T-helper 1 cell treated with Interleukin-12 subunit alpha and Interleukin-12 subunit beta and Interleukin-4 antibody, amounts not matched to agents 30 ng/mL and 1 ng/mL, for 36 hours (primary cell): ENCODE results near the gene C16orf90. TPM values are rescaled to one million over a fixed set of nuclear protein-coding genes. Genes with fewer than 3 reads are reported as not detected.

ENCODE experiments used
- intact Hi-C: fragments of 100-400 bp; cut with micrococcal nuclease; formaldehyde crosslinking; loops from one replicate; pipeline ENCODE4 v1.15.1; 2024
- total RNA-seq: library from RNA; stranded (reverse); gene quantifications from 2 replicates; pipeline ENCODE4 v1.2.3, GENCODE V29; 2022

Gene C16orf90
- total RNA-seq, 1 donor from 2014 or later = not detected

DNA sequence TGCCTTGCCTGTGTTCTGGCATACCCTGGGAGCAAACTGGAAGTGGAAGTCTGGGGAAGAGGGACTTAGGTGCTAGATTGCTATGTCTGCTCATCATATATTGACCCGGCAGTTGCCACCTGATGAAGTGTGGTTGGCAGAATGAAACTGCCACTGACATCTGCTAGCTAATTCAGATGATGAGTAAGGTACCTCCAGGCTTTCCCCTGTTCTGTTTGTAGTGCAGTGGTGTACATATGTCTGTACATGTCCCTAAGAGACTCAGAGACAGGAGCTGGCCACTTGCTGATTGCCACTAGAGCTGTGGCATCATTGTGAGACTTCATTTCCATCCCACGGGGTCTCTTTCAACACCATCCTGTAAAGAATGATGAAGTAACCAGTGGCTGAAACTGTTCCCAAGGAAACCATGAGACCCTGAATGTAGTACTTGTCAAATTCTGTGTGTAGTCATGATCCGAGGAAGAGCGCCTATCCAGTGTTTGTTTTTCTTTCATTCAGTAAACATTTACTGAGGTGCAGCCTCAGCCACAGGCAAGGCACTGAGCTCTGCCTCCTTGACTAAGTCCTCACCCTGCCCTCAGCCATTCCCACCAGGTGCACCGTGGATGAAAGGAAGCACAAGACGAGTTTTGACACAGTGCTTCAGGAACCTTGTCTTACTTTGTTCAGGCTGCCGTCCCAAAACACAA lies 18.7 kb upstream of the C16orf90 start:
- intact Hi-C loops = no loop called here

DNA sequence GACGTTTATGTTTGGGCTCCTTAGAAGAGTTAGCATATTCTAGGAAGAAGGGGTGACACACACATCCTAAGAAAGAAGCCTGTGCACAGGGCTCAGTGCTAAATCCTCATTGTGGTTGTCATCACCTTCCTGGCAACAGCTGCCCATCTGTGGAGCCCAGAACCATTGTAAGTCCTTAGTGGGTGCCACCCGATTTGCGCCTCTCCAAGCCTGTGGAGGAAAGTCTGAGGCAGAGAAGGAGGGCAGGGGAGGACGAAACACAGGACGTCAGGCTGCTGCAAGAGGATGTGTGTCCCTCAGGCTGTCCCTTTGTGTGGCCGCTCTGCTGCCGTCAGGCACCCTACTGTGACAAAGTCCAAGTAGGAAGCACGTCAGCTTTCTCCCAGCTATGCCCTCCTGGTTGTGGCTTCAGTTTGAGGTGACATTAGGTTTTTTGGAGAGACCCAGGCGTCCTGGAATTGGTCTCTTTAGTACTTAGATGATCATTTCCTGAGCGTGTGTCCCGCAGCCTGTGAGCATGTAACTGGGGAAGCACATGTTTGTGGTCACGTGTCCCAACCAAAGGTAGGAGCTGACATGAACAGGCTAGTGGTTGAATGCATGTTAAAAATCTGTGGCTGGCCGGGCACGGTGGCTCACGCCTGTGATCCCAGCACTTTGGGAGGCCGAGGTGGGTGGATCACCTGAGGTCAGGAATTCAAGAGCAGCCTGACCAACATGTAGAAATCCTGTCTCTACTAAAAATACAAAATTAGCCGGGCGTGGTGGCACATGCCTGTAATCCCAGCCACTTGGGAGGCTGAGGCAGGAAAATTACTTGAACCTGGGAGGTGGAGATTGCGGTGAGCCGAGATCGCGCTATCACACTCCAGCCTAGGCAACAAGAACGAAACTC lies 16.2 kb upstream of the C16orf90 start:
- intact Hi-C loops = loop anchor here (1.0 kb wide), 1 partner anchor 8 kb away; no protein-coding TSS in a partner anchor

DNA sequence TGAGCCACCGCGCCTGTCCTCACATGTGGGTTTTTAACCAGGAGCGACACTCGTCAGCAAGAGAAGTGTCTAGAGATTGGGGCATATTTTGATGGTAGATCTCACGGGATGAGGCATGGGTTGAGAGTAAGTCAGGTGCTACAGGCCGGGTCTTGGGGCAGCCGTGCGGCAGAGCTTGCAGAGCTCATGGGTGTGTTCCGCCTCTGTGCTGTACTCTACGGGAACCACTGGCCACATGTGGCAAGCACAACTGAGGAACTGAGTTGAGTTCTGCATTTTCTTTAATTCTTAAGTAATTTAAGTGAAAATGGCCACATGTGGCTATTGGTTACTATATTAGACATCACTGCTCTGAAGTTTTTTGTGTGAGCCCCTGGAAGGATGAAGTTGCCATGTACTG lies 15.1 kb upstream of the C16orf90 start:
- intact Hi-C loops = no loop called here

DNA sequence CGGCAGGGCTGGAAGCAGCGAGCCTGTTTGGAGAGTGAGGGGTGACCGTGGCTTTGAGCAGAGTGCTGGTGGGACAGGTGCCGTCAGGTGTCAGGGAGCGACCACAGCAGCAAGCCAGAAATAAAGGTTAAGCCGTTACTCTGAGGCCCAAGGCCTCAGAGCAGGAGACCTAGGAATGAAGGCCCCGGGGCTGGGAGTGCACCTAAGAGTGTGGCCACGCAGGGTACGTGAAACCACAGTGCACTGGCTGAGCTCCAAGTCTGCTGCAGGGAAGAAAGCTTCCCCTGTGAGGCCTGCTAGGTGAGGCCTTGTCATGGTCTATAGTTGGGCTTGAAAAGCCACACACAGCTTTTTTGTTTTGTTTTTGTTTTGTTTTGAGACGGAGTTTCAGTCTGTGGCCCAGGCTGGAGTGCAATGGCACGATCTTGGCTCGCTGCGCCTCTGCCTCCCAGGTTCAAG lies 14.2 kb upstream of the C16orf90 start:
- intact Hi-C loops = loop anchor here (1.0 to 10.0 kb wide), 3 partner anchors 9 to 435 kb away; partner anchors contain the start of gene CREBBP

DNA sequence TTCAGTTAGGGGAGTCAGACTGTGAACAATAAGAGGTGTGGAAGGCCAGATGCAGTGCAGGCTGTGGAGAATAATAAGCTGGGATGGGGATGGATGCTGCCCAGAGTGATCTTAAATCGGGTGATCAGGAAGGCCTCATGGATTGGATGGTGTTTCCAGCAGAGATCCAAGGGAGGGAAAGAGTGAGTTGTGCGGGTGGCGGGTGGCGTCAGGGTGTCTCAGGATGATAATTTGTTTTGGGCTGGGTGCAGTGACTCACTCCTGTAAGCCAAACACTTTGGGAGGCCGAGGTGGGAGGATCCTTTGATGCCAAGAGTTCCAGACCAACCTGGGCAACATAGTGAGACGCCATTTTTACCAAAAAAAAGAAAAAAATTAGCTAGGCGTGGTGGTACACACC lies 13.4 kb upstream of the C16orf90 start:
- intact Hi-C loops = loop anchor here (1.0 to 10.0 kb wide), 3 partner anchors 8 to 434 kb away; partner anchors contain the start of gene CREBBP

DNA sequence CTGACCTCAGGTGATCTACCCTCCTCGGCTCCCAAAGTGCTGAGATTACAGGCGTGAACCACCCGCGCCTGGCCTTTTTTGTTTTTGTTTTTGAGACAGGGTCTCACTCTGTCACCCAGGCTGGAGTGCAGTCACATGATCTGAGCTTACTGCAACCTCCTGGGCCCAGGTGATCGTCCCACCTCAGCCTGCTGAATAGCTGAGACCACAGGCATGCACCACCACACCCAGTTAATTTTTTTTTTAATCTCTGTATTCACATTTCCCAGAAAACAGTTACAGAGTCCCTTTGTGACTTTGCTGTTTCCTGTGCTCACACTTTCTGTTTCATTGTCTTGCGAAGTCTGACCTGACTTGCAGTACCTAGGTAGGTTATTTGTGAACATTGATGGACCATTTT lies 8.2 kb upstream of the C16orf90 start:
- intact Hi-C loops = loop anchor here (1.0 to 10.0 kb wide), 7 partner anchors 8 to 499 kb away; partner anchors contain the start of genes CREBBP, NAA60, ZNF263 and ZNF597

DNA sequence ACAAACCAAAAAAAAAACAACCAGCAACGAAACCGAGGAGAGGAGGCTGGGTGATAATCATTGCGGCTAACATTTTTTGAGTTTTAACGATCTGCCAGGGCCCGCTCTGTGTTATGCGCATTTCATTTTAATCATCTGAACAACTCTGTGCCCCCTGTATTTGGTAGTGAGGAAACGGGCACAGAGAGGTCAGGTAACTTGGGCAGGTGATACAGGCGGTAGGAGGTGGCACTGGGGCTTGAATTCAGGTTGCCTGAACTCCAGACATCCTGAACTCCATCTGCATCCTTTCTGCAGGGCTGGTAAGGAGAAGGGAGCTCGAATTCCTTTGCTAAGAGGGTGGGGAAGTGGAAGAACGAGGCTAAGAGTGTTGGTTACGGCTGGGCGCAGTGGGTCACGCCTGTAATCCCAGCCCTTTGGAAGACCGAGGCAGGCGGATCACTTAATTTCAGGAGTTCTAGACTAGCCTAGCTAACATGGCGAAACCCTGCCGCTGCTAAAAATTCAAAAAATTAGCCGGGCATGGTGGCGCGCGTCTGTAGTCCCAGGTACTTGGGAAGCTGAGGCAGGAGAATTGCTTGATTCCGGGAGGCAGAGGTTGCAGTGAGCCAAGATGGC lies 6.6 kb upstream of the C16orf90 start:
- intact Hi-C loops = loop anchor here (2.0 to 10.0 kb wide), 5 partner anchors 60 to 427 kb away; partner anchors contain the start of genes CREBBP, NAA60 and ZNF597

DNA sequence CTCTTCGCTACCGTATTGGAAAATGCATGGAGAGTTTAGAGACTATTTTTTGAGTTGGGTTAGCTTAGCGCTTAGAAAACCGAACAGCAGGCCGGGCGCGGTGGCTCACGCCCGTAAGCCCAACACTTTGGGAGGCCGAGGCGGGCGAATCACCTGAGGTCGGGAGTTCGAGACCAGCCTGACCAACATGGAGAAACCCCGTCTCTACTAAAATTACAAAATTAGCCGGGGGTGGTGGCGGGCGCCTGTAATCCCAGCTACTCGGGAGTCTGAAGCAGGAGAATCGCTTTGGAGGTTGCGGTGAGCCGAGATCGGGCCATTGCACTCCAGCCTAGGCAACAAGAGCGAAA lies 6.1 kb upstream of the C16orf90 start:
- intact Hi-C loops = loop anchor here (2.0 to 10.0 kb wide), 5 partner anchors 59 to 427 kb away; partner anchors contain the start of genes CREBBP, NAA60 and ZNF597

DNA sequence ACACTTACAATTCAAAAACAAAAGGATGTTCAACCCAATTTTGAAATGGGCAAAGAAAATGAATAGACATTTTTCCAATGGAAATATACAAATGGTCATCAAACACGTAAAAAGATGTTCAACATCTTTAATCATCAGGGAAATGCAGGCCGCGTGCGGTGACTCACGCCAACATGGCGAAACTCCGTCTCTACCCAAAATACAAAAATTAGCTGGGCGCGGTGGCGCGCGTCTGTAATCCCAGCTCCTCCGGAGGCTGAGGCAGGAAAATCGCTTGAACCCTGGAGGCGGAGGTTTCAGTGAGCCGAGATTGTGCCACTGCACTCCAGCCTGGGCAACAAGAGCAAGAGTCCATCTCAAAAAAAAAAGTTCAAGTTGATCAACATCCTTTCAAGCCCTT lies 3.7 kb upstream of the C16orf90 start:
- intact Hi-C loops = no loop called here

DNA sequence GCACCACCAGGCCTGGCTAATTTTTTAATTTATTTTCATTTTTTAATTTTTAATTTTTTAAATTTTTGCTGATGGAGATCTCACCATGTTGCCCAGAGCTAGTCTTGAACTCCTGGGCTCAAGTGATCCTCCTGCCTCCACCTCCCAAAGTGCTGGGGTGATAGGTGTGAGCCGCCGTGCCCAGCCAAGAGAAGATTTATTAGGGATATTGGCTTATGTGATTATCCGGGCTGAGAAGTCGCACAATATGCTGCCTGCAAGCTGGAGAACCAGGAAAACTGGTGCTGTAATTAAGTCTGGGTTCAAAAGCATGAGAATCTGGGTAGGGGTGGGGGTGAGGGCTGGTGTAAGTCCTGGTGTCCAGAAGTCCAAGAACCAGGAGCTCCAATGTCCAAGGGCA lies 2.5 kb upstream of the C16orf90 start:
- intact Hi-C loops = no loop called here

DNA sequence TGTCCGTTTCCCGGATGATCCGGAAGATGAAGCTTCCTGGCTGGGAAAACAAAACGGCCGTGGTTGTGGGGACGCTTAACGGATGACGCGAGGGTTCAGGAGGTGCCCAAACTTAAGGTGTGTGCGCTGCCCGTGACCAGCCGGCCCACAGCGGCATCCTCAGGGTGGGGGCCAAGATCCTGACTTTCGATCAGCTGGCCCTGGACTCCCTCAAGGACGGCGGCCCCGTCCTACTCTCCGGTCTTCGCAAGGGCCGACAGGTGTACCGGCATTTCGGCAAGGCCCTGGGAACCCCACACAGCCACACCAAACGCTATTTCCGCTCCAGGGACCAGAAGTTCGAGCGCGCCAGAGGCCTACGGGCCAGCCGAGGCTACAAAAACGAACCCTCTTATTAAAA lies 1.1 kb upstream of the C16orf90 start:
- intact Hi-C loops = no loop called here

DNA sequence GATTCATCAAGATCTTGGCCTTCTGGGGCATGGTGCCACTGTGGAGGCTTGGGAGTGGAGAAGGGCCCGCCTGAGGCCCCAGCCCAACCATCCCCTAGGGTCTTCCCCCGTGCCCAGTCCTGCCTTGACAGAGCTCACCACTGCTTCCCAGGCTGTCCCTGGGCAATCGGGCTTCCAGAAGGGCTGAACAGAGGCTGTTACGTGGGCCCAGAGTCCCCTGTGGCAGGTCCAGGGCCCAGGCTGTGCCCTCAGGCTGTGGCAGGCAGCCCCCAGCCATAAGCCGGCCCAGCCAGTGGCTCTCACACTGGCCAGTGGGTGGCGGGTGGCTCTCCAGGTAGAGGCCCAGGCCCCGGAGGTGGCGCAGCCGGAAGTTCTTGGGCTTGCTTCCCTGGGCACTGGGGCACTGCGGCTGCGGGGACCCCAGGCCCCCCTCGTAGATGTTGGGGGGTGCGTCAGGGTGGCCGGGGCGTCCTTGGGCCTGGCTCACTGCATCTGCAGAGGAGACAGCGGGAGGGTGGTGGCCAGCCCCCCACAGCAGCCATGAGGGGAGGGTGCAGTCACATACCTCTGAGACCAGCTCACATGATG lies 809 bp downstream of the C16orf90 start:
- intact Hi-C loops = no loop called here

DNA sequence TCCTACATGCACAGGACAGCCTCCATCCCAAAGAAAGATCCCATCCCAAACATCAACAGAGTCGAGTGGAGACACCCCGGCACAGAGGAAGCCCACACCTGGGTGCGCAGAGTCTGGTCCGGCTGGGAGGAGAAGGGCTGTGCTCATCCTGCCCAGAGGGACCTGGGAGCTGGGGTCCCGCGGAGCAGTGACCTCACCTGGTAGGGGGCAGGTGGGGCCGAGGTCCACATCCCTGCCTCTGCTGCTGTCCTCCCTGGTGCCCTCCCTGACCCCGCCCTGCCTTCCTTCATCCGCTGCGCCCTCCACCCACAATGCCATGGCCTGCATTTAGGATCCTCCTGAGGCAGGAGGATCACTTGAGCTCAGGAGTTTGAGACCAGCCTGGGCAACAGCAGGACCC lies 2.9 kb downstream of the C16orf90 start:
- intact Hi-C loops = no loop called here

DNA sequence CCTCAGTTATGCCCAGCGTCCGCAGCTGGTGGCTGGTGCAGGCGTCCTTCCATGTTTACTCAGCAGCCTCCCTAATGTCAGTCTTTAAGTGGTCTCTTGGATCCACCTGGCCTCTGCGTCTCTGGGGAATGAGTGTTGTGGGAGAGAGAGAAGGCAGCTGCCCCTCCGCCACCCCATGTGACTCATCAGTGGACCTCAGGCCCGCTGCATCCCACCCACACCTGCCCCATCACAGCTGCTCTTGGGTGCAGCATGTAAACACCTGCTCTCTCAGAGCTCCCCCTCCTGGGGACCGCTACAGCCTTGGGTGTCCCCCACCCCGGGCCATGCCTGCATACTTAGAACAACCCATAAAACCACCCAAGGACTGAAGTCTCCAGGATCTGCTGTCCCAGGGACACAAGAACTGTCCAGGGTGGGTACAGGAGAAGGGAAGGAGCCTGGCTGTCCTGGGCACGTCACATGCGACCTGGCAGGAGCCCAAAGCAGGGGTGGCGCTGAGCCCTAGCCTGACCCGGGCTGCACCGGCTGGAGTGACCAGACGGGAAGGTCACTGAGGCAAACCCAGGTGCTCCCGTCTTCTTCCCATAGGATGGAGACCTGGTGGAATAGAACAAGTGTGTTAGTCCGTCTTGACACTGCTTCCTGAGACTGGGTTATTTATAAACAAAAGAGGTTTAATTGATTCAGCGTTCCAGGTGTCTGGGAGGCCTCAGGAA lies 4.2 kb downstream of the C16orf90 start:
- intact Hi-C loops = no loop called here

DNA sequence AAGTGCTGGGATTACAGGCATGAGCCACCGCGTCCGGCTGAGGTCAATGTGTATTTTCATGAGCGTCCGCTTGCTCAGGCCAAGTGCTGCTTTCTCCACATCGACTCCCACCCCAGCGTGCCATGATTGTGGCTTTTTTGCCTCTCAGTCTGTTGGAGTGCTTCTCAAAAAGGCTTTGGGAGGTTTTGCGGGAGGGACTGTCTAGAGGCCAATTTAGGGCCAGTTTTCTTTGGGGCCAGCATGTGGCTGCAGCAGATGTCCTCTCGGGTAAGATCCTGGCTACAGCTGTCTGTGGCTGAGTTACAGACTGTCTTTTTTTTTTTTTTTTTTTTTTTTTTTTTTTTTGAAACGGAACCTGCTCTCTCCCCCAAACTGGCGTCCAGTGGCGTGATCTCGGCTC lies 6.5 kb downstream of the C16orf90 start:
- intact Hi-C loops = no loop called here

DNA sequence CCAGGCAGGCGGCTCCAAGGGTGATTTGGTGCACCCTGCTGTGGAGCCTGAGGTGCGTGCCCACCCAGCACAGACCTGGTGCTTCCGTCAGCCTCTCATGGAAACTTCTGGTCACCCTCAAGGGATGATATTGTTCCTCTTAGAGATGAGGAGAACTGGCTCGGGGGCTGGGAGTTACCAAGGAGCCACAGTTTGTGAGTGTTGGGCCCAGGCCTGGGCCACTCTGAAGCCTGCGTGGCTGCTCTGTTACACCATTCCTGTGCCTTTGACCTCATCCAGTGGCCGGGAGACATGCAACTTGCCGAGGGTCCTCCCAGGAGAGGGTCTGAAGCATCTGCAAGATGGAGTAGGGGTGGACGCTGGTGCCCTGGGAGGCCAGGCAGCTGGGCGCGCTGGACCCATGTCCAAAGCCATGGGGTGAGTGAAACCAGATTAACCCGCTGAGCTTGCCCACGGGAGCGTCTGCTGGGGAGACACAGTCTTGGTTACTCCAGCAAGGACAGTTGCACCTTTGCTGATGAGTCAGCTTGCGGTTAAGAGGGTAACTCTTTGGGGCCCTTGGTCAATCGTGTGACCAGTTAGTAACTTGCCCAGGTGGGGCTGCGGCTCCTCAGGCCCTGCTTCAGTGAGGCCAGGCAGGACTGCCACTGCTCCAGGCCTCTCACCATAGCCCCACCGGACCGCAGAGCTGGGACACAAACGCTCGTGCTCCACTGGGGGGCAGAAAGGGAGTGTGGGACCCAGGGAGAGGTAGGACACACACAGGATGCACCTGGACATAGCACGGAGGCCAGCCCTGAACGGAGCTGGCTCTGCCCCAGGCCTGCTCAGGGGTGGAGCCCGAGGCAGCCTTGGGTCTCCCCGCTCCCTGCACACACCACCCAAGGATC lies 7.5 kb downstream of the C16orf90 start:
- intact Hi-C loops = no loop called here

DNA sequence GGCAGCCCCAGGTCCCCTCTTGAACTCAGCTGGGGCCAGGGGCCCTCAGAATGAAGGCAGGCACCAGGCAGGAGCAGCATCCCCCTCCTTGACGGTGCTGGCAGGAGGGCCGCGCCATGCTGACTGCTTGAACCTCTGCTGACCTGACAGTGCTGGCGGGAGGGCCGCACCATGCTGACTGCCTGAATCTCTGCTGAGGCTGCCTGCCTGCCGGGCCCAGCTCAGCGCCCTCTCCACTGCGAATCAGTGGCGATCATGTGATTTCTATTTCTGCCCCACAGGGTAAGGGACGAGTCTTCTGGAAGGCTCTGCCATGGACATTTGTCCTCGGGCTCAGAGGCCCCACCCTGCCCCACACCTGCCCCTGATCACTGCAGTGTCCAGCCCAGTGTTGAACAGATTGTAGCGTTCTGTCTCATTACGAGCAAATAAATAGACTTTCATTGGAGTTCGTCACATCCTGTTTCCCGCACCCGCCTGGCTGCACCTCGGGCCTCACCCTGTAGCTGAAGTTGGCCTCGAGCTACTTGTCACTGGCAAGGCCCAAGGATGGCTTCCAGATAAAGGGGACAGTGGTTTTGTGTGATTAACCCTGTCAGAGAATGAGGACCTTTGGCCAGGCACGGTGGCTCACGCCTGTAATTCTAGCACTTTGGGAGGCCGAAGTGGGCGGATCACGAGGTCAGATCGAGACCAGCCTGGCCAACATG lies 8.6 kb downstream of the C16orf90 start:
- intact Hi-C loops = no loop called here

DNA sequence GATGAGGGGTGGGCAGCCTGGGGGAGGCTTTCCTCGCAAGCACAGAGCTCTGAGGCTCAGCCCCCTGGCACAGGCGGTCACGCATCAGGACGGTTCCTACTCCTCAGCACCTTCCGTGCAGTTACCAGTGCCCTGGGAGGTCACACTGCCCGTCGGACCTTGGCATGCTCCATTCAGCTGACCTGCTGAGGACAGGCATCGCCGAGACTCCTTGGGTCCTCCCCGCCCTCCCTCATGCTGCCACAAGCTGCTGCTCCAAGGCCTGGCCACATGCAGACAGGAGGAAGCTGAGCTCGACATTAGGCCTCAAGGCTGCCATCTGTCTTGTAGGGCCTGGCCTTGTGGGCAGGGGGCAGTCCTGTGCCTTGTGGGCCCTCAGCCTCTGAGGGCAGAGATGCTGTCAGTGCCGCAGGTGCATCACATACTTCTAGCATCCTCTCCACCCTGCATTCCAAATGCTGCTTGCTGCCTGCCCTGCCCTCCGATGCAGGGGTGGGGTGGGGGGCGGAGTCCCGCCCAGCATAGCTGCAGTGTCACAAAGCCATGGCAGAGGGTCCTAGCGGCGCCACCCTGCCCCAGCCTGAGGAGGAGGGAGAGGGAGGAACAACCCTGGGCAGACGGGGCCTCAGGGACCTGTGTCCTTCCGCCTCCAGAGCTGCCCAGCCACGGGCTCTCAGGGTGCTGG lies 9.3 kb downstream of the C16orf90 start:
- intact Hi-C loops = no loop called here
